ENCODE data around the gene WDFY4.

Gene WDFY4

DNA sequence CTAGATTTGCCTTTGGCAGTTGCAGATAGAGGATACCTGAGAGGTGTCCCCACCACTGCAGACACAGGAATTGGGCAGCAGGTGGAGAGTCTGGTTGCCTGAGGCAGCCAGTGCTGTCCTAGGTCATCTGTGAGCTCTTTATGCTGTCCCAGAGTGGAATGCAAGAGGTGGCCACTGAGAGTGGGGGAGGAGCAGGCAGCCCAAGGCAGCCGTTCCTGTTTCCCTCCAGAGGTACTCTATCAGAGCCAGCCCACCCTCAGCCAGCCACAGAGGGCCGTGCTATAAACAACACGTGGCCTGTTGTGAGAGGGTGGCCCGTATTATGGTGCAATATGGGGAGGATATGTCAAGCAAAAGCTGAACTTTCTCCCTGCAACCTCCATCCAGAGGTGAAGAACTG lies 246.5 kb downstream of the WDFY4 start:
- no peak for DNase-seq

DNA sequence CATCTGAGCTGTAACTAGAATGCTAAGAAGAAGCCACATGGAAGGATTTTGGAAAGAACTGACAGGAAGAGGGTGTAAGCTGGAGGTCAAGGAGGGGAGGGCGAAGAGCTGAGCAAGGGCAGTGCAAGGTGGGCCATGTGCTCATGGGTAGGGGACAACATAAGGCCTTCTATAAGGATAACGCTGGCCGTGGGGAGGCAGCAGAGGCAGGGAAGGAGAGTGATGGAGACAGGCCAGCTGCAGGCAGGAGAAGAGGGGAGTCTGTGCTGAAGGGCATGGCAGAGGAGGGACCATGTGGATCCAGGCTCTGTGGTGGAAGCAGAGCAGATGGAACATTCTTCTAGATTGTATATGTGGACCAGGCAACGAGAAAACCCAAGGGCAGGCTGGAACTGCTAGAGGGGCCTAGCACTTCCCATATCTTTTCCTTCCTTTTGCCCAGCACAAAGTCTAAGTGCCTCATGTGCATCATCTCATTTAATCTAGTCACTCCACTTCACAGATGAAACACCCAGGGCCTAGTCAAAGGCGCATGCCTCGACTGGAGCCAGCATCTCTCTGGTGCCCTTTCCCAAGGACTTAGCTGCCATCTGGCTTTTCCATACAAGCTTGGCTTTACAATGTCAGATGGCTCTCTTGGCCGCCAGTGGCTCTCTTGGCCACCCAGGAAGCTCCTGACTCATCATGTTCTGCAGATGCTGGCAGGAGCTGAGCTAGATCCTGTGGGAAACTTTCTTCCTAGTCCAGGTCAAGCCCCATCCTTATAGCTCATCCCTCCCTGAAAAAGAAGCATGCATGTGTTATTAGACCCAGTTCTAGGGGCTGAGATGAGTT lies 248.4 kb downstream of the WDFY4 start:
- no peak for DNase-seq

DNA sequence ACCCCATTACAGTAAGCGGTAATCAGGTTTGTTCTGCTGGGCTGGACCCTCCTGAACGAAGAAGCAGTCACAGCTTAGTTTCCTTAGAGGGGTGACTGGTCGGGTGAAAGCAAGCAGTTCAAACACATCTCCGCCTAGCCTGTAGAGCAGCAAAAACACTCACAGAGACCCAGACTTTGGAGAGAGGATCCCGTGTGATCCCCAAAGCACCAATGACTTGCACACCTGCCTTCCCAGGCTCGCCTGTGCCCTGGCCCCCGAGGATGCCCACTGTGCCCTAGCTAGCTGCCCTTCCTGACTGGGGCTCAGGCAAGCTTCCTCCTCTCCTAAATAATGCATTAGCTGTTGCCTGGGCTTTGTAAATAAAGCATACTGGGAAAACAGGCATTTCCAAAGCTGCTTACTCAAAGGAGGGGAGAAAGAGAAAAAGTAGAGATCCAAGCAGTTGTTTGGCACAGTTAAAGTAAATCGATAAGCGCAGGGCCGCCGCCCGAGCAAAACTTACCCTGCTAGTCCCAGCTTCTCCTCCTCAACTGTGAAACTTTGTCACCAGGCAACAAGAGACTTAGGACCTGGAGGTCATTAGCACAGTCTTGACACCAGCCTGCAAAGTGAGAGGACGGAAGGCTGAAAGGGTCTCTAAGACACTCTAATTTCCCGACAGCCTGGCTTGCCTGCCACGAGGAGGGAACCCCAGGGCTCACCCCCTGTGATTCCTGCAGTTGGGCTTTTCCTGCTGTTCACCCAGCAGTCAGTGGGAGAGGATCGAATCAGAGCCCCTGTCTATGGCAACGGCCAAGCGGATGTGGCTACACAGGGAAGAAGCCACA lies 250.2 kb downstream of the WDFY4 start:
- no peak for DNase-seq

DNA sequence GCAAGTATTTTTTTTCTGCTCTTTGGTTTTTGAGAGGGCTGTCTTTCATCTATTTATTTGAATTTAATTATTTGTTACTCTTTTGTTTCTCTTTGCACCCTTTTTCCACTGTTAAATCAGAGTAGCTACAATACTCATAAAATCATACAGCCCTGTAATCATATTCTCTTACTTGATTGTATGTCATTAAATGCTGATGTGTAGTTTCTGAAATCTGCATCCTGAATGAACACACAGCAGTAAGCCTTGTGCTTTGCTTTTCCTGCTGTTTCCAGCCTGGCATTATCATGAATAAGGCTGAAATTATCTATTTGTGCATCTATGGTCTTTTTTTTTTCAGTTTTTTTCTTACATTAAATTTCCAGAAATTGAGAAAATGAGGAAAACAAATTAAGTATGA lies 250.9 kb downstream of the WDFY4 start:
- DNase-seq: no peak

DNA sequence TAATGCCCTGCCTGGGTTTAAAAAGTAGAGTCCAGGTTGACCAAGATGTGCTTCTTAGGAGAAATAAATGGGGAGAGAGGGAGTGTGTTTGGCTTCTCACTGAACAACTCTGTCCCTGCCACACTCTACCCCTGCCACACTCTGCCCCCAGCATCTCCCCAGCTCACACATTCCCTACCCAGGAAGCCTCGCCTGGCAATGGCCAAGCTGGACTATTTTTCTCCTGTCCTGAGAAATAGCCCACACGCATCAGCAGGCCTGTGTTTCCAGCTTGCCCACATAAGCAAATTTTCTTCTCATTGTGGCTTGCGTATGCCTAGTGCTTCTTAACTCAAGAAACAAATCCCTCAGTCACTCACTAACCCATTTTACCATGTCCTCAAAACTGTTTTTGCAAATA lies 253.1 kb downstream of the WDFY4 start:
- no peak for DNase-seq

DNA sequence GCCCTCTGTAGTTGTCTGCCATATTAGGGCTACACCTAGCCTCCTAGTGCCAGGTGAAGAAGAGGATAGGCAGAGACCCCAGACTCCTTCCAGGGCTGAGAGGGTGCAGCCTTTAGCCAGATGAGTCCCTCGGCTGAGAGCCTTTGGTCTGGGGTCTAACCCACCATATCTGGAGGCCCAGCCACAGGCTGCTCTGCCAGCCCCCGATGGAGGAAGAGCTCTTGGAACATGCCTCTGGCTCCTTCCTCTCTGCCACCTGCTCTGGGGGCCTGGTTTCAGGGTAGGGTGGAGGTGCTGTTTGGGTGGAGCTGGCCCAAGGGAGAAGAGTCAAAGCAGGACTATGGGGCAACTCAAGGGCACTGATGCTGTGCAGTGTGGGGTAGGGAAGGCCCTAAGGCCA lies 253.6 kb downstream of the WDFY4 start:
- no peak for DNase-seq

DNA sequence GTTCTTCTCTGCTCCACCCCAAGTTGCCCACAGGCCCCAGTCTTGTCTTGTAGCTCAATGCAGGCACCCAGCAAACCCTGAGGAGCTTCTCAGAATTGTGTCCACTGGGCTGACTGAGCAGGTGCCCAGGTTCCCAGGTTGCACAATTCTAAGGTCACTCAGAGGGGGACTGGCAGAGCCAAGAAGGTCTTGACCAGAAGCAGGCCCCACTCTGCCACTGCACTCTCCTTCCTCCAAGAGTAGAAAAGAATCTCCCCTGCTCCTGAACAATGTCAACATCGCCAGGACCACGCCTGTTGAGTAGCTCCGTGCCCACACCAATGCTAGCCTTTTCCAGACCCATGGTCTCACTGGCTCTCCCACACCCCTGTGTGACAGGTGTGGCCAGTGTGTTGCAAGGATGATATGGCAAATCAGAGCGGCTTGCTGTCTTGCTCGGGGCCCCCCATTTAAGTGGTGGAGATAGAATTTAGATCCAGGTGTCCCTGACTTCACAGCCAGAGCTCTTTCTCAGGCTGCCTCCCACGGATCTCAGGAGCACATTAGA lies 254.4 kb downstream of the WDFY4 start:
- no peak for DNase-seq

DNA sequence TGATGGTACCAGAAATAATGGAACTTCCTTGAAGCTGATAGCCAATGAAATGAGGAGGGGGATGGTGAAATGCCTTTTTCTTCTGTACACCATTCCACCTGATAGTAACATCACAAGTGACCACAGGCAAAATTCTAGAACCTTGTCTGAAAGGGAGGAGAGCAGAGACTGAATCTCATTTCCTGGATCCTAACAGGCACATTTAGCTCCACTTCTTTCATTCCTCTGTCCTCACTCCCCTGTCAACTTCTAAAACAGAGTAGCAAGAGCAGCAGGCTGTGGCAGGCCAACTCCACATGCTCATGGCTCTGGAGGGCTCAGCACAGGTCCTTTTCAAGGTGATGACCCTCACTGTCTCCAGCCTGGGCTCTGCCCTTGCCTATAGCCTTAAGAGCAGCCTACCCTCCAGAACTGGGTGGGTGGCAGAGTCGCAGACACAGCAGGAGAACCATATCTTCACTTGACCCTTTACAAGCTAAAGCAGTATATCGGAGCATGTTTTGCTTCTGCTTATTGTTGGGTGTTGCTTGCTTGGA lies 255.2 kb downstream of the WDFY4 start, which contains the start of gene LRRC18:
LRRC18 (minus strand) TSS at position 51 of the 536 bp plus-strand sequence. CDS start 25,685 bp downstream, outside the sequence.
- no peak for DNase-seq

DNA sequence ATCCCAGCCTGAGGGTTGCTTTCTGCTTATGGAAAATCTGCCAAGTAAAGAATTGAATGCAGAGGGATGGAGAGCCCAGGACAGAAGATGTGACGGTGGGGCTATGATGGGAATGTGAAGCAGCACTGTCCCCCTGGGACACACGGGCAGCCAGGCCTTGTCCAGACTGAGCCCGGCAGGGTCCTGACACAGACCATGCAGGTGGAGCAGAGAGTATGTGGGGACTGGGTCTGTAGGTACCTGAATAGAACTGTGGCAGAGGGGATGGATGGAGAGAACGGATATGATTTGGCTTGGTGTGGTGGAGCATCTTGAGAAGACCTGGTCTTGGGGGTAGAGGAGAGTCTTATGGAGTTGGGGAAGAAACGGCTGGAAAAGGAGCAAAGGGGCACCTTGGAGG lies 255.7 kb downstream of the WDFY4 start:
- no peak for DNase-seq

DNA sequence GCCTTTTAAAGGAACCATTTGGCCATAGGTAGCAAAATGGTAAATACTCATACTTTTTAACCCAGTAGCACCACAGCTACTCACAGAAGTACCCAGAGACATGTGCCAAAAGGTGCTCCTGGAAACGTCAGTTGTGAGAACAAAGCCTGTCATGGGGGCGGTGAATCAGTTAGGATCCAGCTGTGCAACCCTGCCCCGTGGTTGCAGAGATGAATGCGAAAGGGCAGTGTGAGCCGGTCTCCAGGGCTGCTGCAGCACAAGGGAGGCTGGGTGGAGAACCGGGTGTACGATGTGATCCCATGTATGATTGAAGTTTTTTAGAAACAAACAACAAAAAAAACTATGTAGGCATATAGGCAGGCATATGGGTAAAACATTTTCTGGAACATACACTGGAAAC lies 256.3 kb downstream of the WDFY4 start:
- no peak for DNase-seq

DNA sequence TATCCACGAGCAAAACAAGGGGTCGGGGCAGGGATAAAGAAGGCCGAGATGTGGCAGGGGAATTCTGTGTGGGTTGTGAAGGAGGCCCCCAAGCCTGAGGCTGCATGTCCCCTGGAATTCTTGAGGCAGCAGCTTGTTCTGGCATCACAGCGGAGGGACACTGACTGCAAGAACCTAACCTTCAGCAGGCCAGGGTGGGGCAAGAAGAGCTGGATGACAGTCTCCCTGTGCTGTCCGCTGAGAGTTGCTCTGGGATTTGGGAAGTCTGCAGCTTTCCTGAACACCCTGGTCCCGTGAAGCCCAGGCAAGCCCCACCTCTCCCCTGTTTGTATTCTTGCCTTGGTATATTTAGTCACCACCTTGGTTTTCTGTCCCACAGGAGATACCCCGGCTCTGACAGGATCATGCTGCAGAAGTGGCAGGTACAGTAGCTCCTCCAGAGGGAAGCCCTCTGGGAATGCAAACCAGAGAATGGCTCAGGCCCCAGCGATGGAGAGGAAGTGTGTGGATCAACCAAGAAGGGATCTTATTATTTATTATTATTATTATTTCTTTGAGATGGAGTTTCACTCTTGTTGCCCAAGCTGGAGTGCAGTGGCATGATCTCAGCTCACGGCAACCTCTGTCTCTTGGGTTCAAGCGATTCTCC lies 256.9 kb downstream of the WDFY4 start:
- no peak for DNase-seq

DNA sequence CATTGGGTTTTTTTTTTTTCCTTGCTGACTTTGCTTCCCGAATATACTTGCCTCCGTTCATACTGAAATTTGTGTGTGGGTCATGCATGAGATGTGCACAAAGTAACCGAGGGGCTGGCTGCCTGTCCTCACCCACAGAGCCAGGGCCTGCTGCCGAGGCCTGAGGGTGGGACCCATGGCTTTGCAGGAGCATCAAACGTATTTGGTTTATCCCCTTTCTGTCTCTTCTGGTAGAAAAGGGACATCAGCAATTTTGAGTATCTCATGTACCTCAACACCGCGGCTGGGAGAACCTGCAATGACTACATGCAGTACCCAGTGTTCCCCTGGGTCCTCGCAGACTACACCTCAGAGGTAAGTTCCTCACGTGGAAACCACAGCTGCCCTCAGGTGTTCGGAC lies 258.4 kb downstream of the WDFY4 start:
- DNase-seq: no peak

DNA sequence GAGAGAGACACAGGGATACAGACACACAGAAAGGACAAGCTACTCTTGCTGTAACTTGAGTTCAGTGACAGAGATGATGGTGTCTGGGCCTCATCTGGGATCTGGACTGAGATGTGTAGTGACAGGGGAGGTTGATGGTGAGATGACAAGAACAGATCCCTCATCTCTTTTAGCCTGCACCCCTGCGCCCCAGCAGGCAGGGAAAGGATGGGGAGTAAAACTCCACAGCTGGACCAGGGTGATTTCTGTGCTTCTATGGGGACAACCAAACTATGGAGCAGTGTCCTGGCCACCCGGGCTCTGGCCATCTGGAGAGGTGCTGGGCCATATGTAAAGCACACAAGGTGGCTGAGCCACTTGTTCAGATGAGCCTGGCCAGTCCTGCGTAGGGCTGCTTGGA lies 259.5 kb downstream of the WDFY4 start:
- DNase-seq: no peak

DNA sequence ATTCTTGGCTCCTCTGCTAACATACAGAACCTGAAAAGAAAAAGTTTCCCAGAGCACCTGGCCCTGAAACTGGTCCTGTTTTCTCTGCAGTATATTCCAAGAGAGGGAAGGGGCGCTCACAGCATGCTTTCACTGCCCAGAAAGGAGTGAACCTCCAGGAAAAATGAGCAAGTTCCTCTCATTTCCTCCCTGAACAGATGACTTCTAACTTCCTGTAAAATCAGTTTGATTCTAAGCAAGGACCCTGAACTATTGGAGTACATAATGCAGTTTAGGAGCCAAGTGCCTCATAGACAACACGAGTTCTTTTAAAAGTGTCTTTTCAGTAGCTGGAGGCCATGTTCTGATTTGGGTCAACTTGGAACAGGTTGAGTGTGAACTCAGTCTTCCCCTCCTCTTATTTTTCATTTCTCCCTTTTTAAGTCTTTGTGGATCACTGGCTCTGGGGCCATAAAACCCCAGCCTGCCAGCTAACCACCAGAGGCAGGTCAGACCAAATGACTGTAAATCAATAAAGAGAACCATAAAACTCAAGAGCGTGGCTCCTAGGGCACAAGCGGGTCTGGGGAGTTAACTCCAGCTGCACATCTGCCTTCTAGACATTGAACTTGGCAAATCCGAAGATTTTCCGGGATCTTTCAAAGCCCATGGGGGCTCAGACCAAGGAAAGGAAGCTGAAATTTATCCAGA lies 260.9 kb downstream of the WDFY4 start:
- DNase-seq: no peak

DNA sequence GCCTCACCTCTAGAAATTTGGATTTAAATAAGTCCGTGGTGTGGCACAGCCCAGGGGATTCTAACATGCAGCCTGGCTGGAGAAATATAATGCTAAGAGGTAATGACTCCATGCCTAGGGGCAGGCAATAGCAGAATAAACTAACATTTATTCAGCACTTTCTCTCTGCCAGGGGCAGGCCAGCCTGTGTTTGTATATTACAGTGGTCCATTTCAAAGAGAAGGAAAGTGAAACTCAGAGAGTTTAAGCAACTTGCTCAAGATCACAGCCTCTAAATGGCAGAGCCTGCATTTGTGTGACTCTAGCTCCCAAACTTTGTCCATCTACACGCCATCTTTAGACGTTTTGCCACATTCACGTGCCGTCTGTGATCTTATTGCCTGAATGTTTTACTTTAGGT lies 261.7 kb downstream of the WDFY4 start:
- DNase-seq: no peak

DNA sequence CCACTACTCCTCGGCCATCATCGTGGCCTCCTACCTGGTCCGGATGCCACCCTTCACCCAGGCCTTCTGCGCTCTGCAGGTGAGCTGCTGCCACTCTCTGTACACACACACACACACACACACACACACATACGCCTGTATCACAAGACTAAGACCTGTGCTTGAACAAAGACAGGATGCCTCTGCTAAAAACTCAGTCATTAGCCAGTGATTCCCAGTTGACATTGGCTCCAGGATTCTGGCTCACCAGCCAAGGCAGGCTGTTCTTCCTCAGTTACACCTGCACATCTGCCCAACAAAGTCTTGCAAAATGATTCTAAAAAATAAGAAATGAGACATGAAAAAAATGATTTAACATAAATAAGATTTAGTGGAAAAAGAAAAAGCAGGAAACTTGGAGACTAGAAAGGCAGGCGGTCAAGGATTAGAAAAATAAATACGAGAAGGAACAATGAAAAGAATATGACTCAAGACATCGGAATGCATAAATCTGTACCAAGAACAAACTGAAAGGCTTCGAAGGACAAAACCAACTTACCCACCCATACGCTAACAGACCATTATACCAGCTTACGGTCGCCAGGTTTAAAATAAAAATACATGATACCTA lies 262.3 kb downstream of the WDFY4 start:
- no peak for DNase-seq

DNA sequence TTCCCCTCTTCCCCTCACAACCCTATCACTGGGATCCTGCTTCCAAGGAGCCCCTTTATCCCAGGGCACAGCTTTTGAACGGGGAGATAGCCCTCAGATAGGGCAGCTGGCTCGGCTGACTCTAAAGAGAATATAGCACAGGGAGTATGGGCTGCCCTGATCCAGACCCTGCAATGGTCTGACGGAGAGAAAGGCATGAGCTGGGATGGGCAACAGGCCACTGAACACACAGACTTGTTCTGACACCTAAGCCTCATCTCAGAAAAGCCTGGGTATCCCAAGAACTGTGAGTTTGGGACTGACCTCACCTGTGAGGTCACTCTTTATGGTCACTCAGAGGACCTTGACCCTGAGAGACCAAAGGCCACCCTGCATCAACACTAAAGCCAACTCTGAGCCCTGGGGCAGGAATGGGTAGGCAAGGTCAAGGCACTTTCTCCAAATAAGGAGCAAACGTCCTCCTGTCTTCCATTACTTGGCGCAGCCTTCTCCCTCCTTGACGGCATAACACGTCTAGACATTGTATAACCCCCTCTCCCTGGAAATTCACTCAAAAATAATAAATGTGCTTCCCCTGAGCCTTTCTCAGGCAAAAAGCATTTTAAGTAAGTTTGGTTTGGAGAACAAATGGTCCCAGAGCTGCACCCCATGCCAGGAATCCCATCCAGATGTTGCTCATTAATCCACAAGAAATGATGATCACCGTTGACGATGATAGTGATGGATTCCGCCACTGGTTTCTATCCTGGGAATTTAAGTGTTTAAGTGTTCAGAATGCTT lies 263.2 kb downstream of the WDFY4 start:
- DNase-seq: no peak

DNA sequence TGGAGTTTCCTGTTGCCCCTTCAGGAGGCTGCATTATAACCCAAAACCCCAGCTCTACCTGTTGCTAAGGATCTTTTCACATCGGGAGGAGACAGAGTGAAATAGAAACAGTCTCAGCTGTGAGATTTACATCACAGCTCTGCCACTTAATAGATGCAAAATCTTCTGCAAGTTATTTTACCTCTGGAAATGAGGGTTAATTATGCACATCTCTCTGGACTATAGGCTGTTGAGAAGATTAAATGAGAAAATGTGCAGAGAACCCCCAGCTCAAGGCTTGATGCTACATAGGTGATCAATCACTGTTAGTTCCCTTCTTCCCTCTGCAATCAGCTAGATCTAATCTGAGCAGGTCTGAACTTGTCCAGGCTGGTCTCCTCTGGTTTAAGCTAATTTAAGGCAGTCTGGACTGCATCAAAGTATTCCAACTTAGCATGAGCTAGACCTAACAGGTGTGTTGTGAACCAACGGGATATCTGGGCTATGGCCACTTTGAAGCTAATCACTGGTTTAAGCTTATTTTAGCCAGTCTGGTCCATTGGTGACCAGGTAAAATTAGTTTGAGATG lies 263.9 kb downstream of the WDFY4 start:
- DNase-seq: no peak

DNA sequence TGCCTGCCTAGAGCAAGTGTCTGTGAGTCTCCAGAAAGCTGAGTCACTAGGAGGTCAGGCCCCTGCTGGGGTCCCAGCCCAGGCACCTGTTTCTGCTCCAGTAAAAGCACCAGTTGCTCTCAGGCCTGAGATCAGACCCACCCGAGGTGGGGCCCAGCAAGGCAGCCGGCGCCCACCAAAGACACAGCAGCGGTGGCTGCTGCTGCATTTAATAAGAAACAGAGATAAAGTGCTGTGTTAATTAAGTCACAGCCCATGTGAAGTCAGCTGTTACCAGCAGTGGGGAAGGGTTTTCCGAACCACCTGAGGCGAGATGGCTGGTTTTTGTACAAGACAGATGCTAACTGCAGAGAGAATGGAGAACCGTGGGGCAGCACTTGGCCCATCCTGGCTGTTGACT lies 267.0 kb downstream of the WDFY4 start:
- DNase-seq: no peak

DNA sequence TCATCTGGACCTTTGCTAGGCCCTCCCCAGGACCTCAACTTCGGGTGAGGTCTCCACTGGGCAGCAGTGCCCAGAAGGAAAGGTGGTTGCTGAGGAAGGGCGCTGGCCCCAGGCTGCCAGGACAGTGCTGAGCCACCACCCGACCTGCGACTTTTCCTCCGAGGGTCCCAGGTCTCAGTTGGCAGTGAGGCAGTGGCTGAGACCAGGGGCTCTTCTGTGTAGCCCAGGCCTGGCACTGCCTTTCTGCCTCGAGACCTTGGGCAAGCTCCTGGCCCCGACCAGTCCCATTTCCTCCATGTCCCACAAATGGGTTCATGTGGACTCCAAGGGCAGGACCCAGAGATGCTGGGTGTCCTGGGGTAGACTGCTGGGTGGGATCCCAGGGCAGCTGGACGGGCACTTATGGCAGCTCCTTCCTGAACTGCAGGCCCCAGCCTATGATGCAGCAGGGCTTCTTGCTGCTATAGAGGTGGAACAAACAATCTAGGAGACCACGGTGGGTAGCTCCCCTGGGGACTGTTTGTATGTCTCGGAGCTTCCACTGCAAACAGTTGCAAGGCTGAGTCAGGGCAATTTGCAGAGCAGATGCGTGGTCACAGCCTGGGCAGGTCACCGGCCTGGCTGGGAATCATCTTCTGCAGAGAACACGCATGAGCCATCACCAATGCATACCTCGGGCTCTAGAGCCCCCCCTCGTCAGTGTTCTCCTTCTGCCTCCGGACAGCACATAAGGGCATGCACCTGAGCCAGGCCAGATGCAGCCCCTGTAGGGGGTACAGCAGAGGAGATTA lies 272.9 kb downstream of the WDFY4 start:
- DNase-seq: no peak
